Hepatocyte (in vitro differentiated cells): ENCODE data around the gene TM7SF2.
"Not testable (repeated sequence)": the region's sequence is repeated elsewhere in the genome, so short reads cannot be mapped to it uniquely, and the experiment has no call there.

Experiments used
- CTCF ChIP-seq: fragments of 200-600 bp; sonication (generic); IDR thresholded peaks from 2 replicates; pipeline ENCODE4 v1.5.1; 2016; ENCODE audit warnings: antibody characterized with exemption, mild to moderate bottlenecking; ENCODE audit not compliant: poor library complexity
- EZH2 ChIP-seq: fragments of 200-600 bp; sonication (generic); IDR thresholded peaks from 2 replicates; pipeline ENCODE4 v1.6.1; 2016; ENCODE audit warnings: antibody characterized with exemption, mild to moderate bottlenecking, borderline replicate concordance

DNA sequence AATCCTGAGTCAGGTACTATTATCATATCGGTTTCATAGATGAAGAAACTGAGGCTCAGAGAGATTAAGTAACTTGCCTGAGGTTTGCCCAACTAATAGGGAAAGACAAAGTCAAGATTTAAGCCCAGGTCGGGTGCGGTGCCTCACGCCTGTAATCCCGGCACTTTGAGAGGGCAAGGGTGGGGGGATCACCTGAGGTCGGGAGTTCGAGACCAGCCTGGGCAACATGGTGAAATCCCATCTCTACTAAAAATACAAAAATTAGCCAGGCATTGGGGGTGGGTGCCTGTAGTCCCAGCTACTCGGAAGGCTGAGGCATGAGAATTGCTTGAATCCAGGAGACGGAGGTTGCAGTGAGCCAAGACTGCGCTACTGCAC lies 38.4 kb downstream of the TM7SF2 start:
- not testable (repeated sequence) for TF ChIP-seq EZH2, CTCF
